HG03159 (cell line): ENCODE measurements around the gene CTAG1B.
"Not testable (repeated sequence)": the region's sequence is repeated elsewhere in the genome, so short reads cannot be mapped to it uniquely, and the experiment has no call there.

Experiments used
- ATAC-seq: cut with Tn5 transposase; IDR thresholded peaks from one replicate; pipeline ENCODE4 v1.9.1; 2021; ENCODE audit warnings: mild to moderate bottlenecking, moderate library complexity; ENCODE audit not compliant: unreplicated experiment

Gene CTAG1B

DNA sequence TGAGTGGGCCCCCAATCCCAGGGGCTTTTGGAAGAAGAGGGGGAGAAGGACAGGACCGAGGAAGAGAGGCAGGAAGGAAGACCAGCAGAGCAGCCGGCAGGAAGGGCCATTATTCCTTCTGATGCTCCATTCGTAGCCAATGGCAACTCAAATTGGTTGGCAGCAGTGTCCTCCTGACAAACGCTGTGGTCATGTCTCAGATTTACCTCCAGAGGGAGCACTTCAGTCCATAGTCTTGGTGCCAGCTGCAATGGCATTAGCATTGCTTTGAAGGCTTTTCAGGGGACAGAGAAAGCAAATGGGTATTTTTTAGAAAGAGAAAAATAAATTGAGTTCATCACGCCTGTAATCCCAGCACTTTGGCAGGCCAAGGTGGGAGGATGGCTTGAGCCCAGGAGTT, 9.9 kb upstream of the CTAG1B start:
- not testable (repeated sequence) for ATAC-seq

DNA sequence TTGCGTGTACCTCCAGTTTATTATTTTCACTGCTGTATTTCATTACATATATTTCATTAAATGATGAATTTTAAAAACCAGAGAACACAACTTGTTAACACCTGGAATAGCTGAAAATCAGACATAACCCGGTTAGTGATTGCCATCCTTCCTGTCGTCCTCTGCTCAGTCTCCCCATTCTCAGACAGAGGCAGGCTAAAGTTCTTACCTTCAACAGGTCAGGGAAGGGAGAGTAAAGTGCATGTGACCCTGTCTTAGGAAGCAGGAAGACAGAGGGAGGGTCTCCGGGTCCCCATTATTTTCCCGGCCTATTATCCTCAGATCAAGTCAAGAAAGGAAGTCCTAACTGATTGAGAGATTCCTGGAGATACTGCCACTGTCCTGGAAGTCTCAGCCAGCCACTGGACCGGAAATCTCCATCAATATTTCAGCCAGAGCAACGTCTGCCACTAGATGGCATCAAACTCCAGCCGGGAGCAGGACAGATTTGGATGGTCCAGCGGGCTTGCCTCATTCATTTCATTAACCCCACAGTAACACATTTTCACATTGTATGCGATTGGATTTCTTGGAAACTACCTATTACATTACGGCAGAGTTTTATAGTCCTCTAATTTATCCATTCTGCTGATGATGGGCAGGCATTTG, 1.8 kb upstream of the CTAG1B start:
- not testable (repeated sequence) for ATAC-seq

DNA sequence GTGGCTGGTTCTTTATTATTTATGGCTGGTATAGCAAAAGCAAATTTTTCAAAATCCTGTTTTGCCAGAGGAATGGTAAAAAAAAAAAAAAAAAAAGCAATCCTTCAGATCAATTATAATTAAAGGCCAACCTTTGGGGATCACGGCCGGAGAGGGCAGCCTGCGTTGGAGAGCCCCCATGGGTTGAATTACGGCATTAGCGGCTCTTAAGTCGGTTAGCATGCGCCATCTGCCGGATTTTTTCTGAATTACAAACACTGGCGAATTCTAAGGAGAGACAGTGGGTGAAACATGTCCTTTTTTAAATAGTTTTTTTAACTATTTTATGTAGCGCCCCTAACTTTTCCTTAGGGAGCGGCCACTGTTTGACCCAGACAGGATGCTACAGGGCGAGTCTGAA, 5.5 kb downstream of the CTAG1B start:
- ATAC-seq: not testable (repeated sequence)

- not testable (repeated sequence) for ATAC-seq
Measured at GRCh38 chrX:154611146-154611545, 7.9 kb downstream of the CTAG1B start.

GRCh38 chrX:154608823-154609222, 10.3 kb downstream of the CTAG1B start:
- not testable (repeated sequence) for ATAC-seq

GRCh38 chrX:154607976-154608375, 11.1 kb downstream of the CTAG1B start:
- not testable (repeated sequence) for ATAC-seq

DNA sequence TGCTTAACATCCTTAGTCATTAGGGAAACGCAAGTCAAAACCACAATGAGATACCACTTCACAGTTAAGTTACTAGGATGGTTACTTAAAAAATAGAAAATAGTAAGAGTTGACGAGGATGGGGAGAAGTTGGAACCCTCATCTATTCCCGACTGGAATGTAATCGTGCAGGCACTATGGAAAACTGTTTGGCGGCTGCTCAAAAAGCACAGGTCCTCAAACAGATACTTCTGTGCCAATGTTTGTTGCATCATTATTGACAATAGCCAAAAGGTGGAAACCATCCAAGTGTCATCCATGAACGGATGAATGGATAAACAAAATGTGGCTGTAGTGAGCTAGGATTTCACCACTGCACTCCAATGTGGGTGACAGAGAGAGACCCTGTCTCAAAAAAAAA, 11.7 kb downstream of the CTAG1B start:
- ATAC-seq: no peak

DNA sequence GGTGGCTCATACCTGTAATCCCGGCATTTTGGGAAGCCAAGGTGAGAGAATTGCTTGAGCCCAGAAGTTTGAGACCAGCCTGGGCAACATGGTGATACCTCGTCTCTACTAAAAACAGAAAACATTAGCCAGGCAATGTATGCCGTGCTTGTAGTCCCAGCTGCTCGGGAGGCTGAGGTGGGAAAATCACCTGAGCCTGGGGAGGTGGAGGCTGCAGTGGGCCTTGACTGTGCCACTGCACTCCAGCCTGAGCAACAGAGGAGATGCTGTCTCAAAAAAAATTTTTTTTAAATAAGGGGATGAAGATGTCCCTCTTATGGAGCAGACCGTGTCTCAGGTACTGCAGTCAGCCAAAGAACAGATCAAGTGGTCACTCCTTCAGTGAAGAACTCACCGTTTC, 13.5 kb downstream of the CTAG1B start:
- no peak for ATAC-seq

DNA sequence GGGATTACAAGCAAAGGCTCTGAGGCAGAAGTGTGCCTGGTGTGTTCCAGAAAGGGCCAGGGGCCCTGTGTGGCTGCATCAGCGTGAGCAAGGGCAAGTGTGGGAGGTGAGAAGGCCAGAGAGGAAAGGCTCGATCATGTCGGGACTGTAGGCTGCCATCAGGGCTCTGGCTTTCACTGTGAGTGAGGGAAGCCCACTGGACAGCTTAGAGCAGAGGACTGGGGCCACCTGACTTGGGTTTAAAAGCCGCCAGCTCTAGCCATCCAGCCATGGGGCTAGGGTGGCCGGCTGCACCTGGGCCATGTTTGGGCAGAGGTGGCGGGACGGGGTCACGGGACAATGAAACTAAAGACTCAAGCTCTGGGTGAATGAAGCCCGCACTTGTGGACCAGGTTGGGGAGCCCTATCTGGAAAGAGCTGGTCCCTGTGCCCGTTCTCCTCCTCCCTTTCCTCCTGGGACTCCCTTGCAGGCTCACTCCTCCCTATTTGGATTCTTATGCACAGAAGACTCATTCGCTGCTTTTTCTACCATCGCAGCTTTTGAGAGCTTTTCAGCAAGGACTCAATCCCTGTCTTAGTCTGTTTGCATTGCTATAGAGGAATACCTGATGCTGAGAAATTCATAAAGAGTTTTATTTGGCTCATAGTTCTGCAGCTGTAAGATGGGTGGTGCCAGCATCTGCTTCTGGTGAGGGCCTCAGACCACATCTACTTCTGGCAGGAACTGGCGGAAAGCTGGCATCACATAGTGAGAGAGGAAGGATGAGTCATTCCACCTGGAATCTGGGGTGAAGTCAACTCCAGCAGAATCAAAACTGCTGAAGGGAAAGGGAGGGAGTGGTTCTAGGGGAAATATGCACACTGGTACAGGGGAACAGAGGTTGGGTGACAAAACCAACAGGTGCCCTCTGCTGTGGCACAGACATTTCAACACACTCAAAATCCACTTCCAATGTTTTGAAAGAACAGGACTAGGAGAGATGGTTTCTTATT, 15.3 kb downstream of the CTAG1B start:
- no peak for ATAC-seq

DNA sequence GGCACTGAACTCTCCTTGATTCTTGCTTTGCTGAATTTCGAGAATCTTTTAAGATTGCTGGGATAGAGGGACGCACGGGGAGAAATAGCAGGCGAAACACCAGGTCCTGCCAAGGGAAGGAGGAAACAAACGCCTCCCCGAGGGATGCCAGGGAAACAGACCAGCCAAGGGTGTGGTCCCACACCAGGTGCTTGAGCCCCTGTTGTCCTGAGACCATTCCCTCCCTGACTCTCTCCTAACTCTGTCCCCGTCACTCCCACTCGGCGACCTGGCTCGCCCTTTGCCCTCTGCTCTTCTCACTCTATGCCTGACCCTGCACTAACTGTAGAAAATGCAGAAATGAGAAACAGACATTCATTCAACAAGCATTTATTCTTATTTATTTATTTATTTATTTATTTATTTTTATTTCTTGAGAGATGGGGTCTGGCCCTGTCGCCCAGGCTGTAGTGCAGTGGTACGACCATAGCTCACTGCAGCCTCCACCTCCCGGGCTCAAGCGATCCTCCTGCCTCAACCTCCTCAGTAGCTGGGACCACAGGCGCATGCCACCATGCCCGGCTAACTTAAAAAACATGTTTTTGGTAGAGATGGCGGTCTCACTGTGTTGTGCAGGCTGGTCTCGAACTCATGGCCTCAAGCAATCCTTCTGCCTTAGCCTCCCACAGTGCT, 16.2 kb downstream of the CTAG1B start:
- ATAC-seq: no peak

DNA sequence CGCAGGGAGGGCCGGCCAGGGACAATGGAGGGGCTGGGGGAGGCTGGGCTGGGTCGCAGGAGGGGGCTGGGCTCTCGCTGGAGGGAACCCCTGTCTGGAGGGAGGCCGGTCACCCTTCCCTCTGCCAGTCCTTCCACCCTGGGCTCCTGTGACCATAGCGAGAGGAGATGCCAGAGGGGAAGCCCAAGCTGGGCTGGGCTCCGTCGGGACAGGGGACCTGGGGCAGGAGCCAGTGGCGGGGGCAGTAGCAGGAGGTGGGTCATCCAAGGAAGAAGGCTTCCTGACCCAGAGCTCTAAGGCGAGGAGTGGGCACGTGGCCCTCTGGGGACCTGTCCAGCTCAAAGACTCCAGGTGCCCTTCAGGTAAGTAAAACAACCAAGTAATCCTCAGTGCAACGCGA, 16.9 kb downstream of the CTAG1B start:
- ATAC-seq: no peak

DNA sequence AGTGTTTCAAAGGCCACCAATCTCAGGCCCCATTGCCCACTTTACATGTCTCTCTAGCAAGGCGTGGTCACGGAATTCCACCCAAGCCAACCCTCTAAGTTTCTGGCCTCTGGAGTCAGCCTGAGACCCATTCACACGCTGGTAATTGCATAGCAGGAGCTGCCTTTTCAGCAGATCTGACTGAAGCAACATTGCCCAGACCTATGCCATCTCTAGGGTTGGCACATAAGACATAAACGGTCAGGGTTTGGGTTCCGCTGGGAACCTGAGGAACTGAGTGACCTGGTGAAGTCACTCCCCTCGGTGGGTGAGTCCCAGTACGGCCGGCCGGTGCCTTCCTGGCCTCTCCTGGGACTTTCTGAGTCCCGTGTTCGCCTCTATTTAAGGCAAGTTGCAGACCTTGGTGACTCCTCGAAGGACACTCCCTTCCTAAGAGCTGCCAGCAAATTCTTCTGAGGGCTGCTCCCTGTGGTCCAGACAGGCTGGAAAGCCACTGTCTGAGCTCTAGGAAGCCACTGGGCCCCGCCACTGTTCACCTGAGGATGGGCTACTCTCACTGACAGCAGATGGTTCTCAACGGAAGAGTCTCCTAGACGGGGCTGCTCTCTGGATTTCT, 18.2 kb downstream of the CTAG1B start:
- ATAC-seq: no peak

DNA sequence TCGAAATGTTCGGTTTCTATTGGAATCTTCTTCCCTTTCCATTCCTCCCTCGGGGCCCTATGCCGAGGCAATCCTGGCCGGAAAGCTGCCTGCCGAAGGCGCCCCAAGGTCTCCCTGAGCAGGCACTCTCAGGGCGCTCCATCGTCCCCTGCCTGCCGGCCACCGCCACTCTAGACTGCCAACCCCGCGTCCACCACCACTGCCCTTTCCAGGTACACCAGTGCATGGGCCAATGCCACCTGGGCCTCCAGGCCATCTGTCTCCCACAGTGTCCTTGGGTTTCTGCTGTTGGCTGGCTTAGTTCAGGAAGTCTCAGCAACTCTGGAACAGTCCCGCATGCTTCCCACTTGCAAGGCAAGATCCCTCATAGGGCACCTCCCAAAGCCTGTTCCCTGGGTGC, 19.6 kb downstream of the CTAG1B start:
- ATAC-seq: no peak

GRCh38 chrX:154598656-154599055, 20.4 kb downstream of the CTAG1B start:
- ATAC-seq: no peak

- ATAC-seq: no peak
Measured at GRCh38 chrX:154597221-154597620, 21.9 kb downstream of the CTAG1B start.

DNA sequence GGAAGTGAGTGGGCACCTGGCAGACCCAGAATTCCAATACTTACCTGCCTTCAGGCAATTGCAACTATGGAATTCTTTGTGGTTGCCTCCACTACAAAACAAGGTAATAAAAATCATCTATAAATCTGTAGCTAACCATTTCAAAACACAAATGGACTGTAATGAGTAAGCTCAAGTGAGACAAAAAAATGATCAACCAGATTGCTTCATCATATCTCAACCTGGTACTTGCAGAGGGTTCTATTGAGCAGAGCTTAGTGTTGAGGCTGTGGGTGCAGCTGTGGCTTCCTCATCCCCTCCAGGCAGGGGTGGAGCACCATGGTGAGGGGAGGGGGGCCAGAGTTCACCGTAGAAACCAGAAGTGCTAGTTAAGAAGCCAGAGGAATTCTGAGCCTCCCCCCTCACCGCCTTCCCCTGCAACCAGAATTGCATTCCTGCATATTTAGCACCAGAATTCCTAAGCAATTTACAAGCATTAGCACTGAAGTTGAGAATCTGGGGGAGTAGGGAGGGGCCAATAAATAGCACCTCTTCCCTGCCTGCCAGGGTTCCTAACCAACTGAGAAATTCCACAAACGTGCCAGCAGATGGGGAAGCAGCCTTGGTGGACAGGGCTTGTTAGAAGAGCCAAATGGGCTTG, 22.7 kb downstream of the CTAG1B start:
- no peak for ATAC-seq

GRCh38 chrX:154595559-154596249, 23.4 kb downstream of the CTAG1B start:
- ATAC-seq: no peak

- no peak for ATAC-seq
Measured at GRCh38 chrX:154594491-154594890, 24.6 kb downstream of the CTAG1B start.

GRCh38 chrX:154593201-154593600, 25.9 kb downstream of the CTAG1B start:
- no peak for ATAC-seq

- no peak for ATAC-seq
Measured at GRCh38 chrX:154592505-154592904, 26.6 kb downstream of the CTAG1B start.
